Stimulated activated CD4-positive, alpha-beta T cell treated with anti-CD3 and anti-CD28 coated beads, Interleukin-4, amount 100 ng/mL, for 24 hours (primary cell): ENCODE results near the gene TCERG1.
A peak's percentile ranks its signal among the peaks of the same experiment; 100 is the strongest.
"Not testable (repeated sequence)": the region's sequence is repeated elsewhere in the genome, so short reads cannot be mapped to it uniquely, and the experiment has no call there.

ENCODE experiments used
- DNase-seq: peaks from one replicate; pipeline ENCODE4 v3.0.0-alpha.2; 2020

TCERG1 gene

GRCh38 chr5:146523698-146524097, 76.6 kb downstream of the TCERG1 start:
- no peak for DNase-seq

- no peak for DNase-seq
Measured at GRCh38 chr5:146527785-146528184, 80.7 kb downstream of the TCERG1 start.

GRCh38 chr5:146528236-146528635, 81.1 kb downstream of the TCERG1 start:
- DNase-seq, result no peak

GRCh38 chr5:146529984-146530383, 82.9 kb downstream of the TCERG1 start:
- no peak for DNase-seq

- DNase-seq, result peak; percentile 79
Measured at GRCh38 chr5:146533260-146533857, 86.2 kb downstream of the TCERG1 start.

GRCh38 chr5:146533882-146534281, 86.7 kb downstream of the TCERG1 start:
- DNase-seq, result no peak

GRCh38 chr5:146538432-146538831, 91.3 kb downstream of the TCERG1 start:
- no peak for DNase-seq

GRCh38 chr5:146539973-146540372, 92.8 kb downstream of the TCERG1 start:
- no peak for DNase-seq

GRCh38 chr5:146540414-146540813, 93.3 kb downstream of the TCERG1 start:
- DNase-seq, result no peak

GRCh38 chr5:146541958-146542849, 95.1 kb downstream of the TCERG1 start:
- peak; percentile 71 for DNase-seq

- DNase-seq, result no peak
Measured at GRCh38 chr5:146544232-146544631, 97.1 kb downstream of the TCERG1 start.

GRCh38 chr5:146548781-146549449, 101.8 kb downstream of the TCERG1 start:
- no peak for DNase-seq

GRCh38 chr5:146549615-146550014, 102.5 kb downstream of the TCERG1 start:
- no peak for DNase-seq

- no peak for DNase-seq
Measured at GRCh38 chr5:146553446-146553845, 106.3 kb downstream of the TCERG1 start.

- not testable (repeated sequence) for DNase-seq
Measured at GRCh38 chr5:146556884-146557283, 109.8 kb downstream of the TCERG1 start.

- DNase-seq, result no peak
Measured at GRCh38 chr5:146560205-146560812, 113.2 kb downstream of the TCERG1 start.
